HG03108 (cell line): ENCODE measurements around the gene TMPRSS15.

Experiments used
- ATAC-seq: cut with Tn5 transposase; IDR thresholded peaks from one replicate; pipeline ENCODE4 v1.9.1; 2021; ENCODE audit warnings: moderate library complexity; ENCODE audit not compliant: unreplicated experiment

TMPRSS15 gene

DNA sequence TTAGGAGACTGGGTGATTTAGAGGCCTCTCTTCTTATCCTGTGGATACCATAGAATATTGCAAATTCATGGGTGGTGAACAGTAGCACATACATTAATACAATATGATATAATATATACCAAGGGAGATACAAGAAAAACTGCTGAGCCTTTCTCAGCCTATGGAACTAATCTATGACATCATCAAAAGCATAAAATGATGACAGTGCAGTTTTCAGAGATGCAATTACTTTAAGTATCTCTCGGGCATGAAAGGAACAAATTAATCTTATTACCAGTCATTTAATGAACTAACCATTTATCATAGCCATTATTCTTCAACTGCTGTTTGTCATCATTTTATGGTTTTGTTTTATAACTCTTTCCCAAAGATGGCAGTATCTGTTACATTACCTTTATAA lies 155.4 kb downstream of the TMPRSS15 start:
- no peak for ATAC-seq

DNA sequence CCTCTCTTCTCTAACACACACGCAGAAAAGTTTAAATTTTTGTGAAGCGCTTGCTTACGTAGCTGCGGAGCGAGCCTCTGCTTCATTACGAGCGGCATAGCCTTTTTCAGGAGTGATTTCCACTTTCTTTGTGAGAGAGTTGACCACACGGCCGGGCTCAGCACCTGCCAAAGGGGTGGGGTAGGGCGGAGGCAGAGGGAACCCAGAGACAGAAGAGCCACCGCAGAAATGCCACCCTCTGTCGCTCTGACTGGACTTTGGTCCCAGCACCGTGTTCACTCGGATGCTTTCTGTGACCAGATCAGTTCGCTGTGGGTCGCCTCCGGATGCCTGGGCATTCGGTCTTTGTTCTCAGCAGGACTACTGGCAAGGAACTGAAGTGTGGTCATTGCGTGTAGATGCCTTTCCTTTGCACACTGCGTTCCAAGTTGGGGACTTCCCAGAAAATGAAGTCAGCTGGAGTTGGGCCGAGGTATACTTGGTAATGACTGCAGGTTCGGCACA lies 158.1 kb downstream of the TMPRSS15 start:
- no peak for ATAC-seq

DNA sequence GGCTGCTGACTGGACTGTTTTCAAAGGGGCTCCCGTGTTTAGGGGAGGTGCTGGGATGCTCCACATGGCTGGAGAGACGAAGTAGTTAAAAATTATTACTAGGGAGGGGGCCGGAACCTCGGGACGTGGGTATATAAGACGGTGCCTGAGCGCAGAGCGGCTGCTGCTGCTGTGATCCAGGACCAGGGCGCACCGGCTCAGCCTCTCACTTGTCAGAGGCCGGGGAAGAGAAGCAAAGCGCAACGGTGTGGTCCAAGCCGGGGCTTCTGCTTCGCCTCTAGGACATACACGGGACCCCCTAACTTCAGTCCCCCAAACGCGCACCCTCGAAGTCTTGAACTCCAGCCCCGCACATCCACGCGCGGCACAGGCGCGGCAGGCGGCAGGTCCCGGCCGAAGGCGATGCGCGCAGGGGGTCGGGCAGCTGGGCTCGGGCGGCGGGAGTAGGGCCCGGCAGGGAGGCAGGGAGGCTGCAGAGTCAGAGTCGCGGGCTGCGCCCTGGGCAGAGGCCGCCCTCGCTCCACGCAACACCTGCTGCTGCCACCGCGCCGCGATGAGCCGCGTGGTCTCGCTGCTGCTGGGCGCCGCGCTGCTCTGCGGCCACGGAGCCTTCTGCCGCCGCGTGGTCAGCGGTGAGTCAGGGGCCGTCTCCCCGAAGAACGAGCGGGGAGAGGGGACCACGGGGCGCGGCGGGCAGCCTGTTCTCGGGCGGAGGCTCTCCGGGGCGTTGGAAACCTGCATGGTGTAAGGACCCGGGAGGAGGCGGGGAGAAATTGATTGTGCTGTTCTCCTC lies 158.7 kb downstream of the TMPRSS15 start, which contains the start of gene CHODL:
TSS of gene CHODL (plus strand) at position 163 of the 793 bp plus-strand sequence. CDS start at position 554, 391 bp downstream.
- no peak for ATAC-seq

DNA sequence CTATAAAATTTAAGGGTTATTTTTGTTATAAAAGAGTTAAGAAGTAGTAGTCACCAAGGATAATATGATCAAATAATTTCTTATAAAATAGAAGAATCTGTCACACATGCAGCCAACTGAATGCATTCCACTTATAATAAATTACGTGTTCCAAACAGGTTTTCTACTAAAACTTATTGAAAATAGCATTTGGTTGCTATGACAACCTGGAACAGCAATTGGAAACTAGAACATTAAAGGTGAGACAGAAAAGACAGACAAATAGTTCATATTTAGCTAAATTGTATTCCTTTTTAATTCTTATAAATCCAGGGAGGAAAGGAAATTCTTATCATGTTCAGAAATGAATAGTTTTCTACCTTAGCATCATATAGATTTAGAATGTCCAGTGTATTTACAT lies 168.0 kb downstream of the TMPRSS15 start:
- ATAC-seq = no peak

DNA sequence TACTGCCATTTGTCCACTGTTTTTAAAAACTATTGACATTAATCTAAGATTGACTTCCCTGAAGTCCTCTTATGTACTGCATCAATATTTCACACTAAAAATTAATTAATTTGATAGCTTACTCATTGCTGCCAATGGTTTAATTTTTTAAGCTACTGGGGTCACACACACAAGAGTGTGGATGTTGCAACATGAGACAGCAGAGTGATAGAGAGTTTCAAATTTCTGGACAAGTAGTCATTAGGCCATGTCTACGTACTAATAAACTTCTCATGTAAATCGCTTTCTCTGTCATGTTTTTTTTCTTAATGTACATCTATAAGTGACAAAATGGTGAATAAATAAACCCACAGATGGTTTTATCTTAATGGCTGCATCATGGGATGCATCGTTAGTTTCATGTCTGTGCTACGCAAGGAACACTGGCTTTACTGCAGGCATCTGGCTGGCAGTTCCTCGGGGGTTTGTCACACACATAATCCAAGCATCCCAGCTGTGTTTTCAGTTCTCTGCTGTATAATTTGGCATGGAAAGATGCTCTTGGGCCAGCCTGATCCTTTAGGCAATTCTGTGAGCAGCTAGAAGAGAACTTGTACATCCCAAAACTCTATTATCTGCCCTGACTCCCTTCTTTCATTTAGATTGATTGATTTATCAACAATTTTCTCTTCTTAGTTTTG lies 175.4 kb downstream of the TMPRSS15 start:
- no peak for ATAC-seq

DNA sequence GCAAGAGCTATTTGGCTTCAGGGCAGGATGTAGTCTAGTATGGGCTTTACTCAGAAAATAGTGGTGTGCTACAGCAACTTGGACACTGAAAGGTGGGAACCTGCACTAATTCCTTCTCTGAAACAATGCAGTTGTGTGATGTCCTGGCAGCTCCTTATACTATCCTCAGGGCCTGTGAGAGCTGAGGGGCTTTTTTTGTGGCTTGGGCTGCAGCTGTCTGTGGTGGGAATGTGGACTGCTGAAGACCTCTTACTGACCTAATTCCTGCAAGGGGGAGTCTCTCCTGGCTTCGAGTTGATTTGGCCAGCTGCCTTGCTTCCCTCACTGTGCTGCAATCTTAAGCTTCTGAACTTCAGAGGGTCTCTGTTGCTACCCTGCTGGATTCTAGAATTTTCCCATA lies 181.2 kb downstream of the TMPRSS15 start:
- no peak for ATAC-seq

DNA sequence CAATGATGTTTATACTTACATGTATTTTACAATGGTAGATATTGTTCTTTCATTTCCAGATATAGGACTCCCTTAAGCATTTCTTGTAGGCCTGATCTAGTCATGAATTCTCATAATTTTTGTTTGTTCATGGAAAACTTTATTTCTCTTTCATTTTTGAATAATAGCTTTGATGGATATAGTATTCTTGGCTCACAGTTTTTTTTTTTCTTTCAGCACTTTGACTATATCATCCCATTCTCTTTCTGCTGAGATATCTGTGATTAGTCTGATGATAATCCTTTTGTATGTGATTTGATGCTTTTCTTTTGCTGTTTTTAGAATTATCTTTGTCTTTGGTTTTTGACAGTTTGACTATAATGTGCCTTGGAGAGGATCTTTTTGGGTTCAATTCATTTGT lies 183.1 kb downstream of the TMPRSS15 start:
- ATAC-seq = no peak
